Parathyroid adenoma (tissue), 2 donors: Measurements from ENCODE around the gene CIT.

Source experiments
- H2AFZ ChIP-seq: fragments of 300-600 bp; sonication (generic); one replicate; pipeline ENCODE4 v1.7.0; 2017; ENCODE audit warnings: antibody characterized with exemption, mild to moderate bottlenecking
- H3K27ac ChIP-seq: fragments of 300-600 bp; sonication (generic); one replicate; pipeline ENCODE4 v1.7.0; 2017
- H3K27me3 ChIP-seq: fragments of 300-600 bp; sonication (generic); one replicate; pipeline ENCODE4 v1.7.0; 2017; ENCODE audit warnings: low read length; ENCODE audit not compliant: control insufficient read depth, insufficient read depth
- H3K36me3 ChIP-seq: fragments of 300-600 bp; sonication (generic); one replicate; pipeline ENCODE4 v1.7.0; 2017; ENCODE audit warnings: low read length; ENCODE audit not compliant: control insufficient read depth, insufficient read depth
- H3K4me1 ChIP-seq: fragments of 300-600 bp; sonication (generic); one replicate; pipeline ENCODE4 v1.7.0; 2017; ENCODE audit warnings: control low read depth
- H3K4me2 ChIP-seq: fragments of 300-600 bp; sonication (generic); one replicate; pipeline ENCODE4 v1.7.0; 2017; ENCODE audit warnings: low read length
- H3K4me3 ChIP-seq: fragments of 300-600 bp; sonication (generic); one replicate; pipeline ENCODE4 v1.7.0; 2017; ENCODE audit warnings: low read depth, low read length
- H3K79me2 ChIP-seq: fragments of 300-600 bp; sonication (generic); one replicate; pipeline ENCODE4 v1.7.0; 2017; ENCODE audit warnings: control low read depth
- H3K9ac ChIP-seq: fragments of 300-600 bp; sonication (generic); one replicate; pipeline ENCODE4 v1.7.0; 2017; ENCODE audit warnings: mild to moderate bottlenecking
- H3K9me3 ChIP-seq: fragments of 300-600 bp; sonication (generic); one replicate; pipeline ENCODE4 v1.7.0; 2017; ENCODE audit warnings: low read length; ENCODE audit not compliant: control insufficient read depth
- CTCF ChIP-seq: fragments of 300-600 bp; sonication (generic); IDR thresholded peaks from one replicate; pipeline ENCODE4 v1.7.0; 2017; ENCODE audit warnings: antibody characterized with exemption, mild to moderate bottlenecking
- donor health status: primary hyperparathyroidism.

CIT gene

DNA sequence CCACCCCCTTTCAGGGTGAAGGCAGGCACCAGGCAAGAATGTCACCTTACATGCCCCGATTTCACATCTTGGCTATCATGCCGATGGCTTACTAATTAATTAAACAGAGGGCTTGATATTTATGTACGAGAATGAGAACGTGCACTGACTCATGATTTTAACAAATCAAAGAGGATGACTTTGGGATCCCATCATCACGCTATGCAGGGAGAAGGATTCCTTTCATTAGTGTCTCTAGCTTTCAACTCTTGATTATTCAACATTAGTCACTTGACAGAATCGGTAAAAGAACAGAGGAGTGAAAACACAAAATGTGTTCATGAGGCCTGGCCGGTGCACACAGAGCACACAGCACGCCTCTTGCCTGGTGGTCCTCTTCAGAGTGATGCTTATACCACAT, 128.6 kb downstream of the CIT start:
- H3K27me3 ChIP-seq, result no peaks in the 10 kb centered on the region
- H3K27ac ChIP-seq, result no peak overlapping the region
- no peak overlapping the region for H2AFZ ChIP-seq
- no peak overlapping the region for H3K4me3 ChIP-seq
- no peaks in the 10 kb centered on the region for H3K4me1 ChIP-seq
- H3K9me3 ChIP-seq, result no peaks in the 10 kb centered on the region
- H3K79me2 ChIP-seq, result no peaks in the 10 kb centered on the region
- TF ChIP-seq CTCF, result no peak
- no peak overlapping the region for H3K9ac ChIP-seq
- H3K36me3 ChIP-seq, result no peaks in the 10 kb centered on the region
- H3K4me2 ChIP-seq, result no peak overlapping the region

DNA sequence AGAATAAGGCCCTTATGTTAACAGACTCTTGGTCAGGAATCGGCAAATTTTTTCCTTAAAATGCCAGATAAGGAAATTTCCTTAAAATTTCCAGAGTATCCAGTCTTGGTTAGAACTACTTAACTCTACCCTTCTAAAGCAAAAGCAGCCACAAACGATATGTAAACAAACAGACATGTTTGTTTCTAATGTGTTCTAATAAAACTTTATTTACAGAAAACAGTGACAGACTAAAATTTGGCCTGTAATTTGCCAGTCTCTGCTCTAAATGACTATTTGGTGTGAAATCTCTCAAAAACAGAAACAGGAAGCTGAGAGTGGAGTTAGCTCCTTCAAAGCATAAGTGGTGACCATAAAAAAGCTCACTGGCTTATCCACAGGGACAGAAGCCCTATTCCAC, 131.0 kb downstream of the CIT start:
- no peak for TF ChIP-seq CTCF
- Histone ChIP-seq H3K36me3 (no peaks in the 10 kb centered on the region), H3K9ac (no peak overlapping the region), H3K4me3 (no peak overlapping the region), H3K27ac (no peak overlapping the region), H3K27me3 (no peaks in the 10 kb centered on the region), H3K4me1 (no peaks in the 10 kb centered on the region), H3K4me2 (no peak overlapping the region), H3K79me2 (no peaks in the 10 kb centered on the region), H3K9me3 (no peaks in the 10 kb centered on the region), H2AFZ (no peak overlapping the region)

DNA sequence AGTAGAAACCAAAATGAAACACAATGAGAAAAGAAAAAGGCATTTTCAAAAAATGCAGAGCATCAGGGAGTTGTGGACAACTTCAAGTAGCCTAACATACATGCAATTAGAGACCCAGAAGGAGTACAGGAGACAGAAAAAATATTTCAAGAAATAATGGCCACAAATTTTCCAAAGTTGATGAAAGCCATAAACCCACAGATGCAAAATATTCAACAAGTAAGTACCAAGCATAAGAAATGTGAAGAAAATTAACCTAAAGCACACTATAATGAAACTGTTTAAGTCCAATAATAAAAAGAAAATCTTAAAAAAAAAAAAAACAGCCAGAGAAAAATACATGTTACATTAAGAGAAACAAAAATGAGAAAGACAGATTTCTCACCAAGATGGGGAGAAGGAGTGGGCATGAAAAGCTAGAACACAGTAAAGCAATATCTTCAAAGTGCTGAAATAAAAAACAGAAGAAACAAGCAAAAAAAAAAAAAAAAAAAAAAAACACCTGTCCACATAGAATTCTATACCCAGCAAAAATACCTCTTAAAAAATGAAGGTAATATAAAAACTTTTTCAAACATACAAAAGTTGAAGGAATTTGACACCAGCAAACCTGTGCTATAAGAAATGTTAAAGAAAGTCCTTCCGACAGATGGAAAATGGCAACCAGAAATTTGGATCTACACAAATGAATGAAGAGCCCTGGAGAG, 132.1 kb downstream of the CIT start:
- TF ChIP-seq CTCF, result no peak
- Histone ChIP-seq H3K9ac (no peak overlapping the region), H3K27me3 (no peaks in the 10 kb centered on the region), H3K79me2 (no peaks in the 10 kb centered on the region), H3K4me3 (no peak overlapping the region), H3K36me3 (no peaks in the 10 kb centered on the region), H2AFZ (no peak overlapping the region), H3K27ac (no peak overlapping the region), H3K9me3 (no peaks in the 10 kb centered on the region), H3K4me2 (no peak overlapping the region), H3K4me1 (no peaks in the 10 kb centered on the region)

DNA sequence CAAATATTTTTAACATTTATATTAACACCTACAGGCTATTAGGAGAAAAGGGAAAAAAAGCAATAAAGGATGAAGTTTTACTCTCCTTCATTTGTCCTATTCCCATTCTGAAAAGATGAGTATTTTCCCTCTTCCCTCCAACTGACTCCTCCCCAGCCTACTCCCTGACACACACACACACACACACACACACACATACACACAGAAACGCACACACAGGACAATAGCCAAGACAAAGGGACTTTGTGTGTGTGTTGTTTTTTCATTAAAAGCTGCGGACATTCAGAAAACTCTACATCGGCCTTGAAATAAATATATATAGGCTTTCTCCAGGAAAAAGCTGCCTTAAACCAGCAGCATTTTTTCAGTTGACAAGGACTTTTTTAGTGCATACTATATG, 134.4 kb downstream of the CIT start:
- H3K79me2 ChIP-seq, result no peaks in the 10 kb centered on the region

More for the DNA sequence above, 134.4 kb downstream of the CIT start:
- no peak overlapping the region for H3K9ac ChIP-seq
- no peaks in the 10 kb centered on the region for H3K4me1 ChIP-seq
- no peak overlapping the region for H3K4me2 ChIP-seq
- no peaks in the 10 kb centered on the region for H3K36me3 ChIP-seq
- no peak for TF ChIP-seq CTCF
- H3K4me3 ChIP-seq, result no peak overlapping the region
- no peak overlapping the region for H3K27ac ChIP-seq
- no peaks in the 10 kb centered on the region for H3K9me3 ChIP-seq
- no peaks in the 10 kb centered on the region for H3K27me3 ChIP-seq
- no peak overlapping the region for H2AFZ ChIP-seq
